ENCODE measurements around the gene CDPF1. TPM values are rescaled to one million over a fixed set of nuclear protein-coding genes. Genes with fewer than 3 reads are reported as not detected.

CDPF1 gene
- polyA plus RNA-seq, 2 of the 4 experiments (the other 2 are of a cell fraction), result 8.9 to 9.6 TPM

GRCh38 chr22:46272762-46273431 lies 22.8 kb upstream of the CDPF1 start:
- ATAC-seq (no peak), DNase-seq (ENCODE audit: low read depth in 1 of 2, low spot score in 1 of 2) (no peak), FAIRE-seq (no peak)
- POLR2A ChIA-PET, result no interaction called here
- Histone ChIP-seq H3K9me3 (no peaks in the 10 kb centered on the region), H3K4me1 (peaks cover 12% of the 10 kb centered on the region; the same call in 1 of the 3 replicates), H3K27ac (no peak overlapping the region), H3K4me3 (no peak overlapping the region), H3K4me2 (no peak overlapping the region)
- CTCF ChIA-PET, result no interaction called here
- TF ChIP-seq SMC3 (IDR thresholded peaks at IDR 0.05) (no peak), USF2 (IDR thresholded peaks at IDR 0.05) (no peak), ZSCAN20 (CRISPR knock-in tag; IDR thresholded peaks at IDR 0.05) (no peak), CHD2 (IDR thresholded peaks at IDR 0.05; ENCODE audit: low read length, partially characterized antibody) (no peak), RNF2 (IDR thresholded peaks at IDR 0.05; ENCODE audit: borderline replicate concordance, low read depth) (no peak), MAFK (IDR thresholded peaks at IDR 0.05; ENCODE audit: partially characterized antibody) (no peak), NPAS2 (CRISPR knock-in tag; IDR thresholded peaks at IDR 0.05; ENCODE audit: borderline replicate concordance) (no peak)
- WGBS (ENCODE audit: missing lambda C conversion rate), result 96% methylated on average over 7 of the region's 12 CpGs

- Histone ChIP-seq H3K4me1 (peaks cover 13% of the 10 kb centered on the region; the same call in 1 of the 3 replicates), H3K27ac (no peak overlapping the region), H3K4me2 (no peak overlapping the region), H3K9me3 (no peaks in the 10 kb centered on the region), H3K4me3 (no peak overlapping the region)
- TF ChIP-seq PBX3 (IDR thresholded peaks at IDR 0.05), result no peak
- TF ChIP-seq SMC3 (IDR thresholded peaks at IDR 0.05), result no peak
- TF ChIP-seq FOSL2 (IDR thresholded peaks at IDR 0.05), result no peak
- TF ChIP-seq FOSL2 (CRISPR knock-in tag; IDR thresholded peaks at IDR 0.05), result no peak
- TF ChIP-seq TFCP2L1 (CRISPR knock-in tag; IDR thresholded peaks at IDR 0.05), result no peak
- no peak for TF ChIP-seq ATOH8 (CRISPR knock-in tag; IDR thresholded peaks at IDR 0.05; ENCODE audit: low read depth)
- no peak for TF ChIP-seq CTCF (IDR thresholded peaks at IDR 0.05)
- no peak for TF ChIP-seq PHF8 (IDR thresholded peaks at IDR 0.05; ENCODE audit: borderline replicate concordance, low read depth)
- no peak for TF ChIP-seq HMGXB4 (CRISPR knock-in tag; IDR thresholded peaks at IDR 0.05; ENCODE audit: borderline replicate concordance)
- no peak for TF ChIP-seq JUNB (IDR thresholded peaks at IDR 0.05)
- TF ChIP-seq MAX (IDR thresholded peaks at IDR 0.05), result no peak
- TF ChIP-seq HOXB5 (CRISPR knock-in tag; IDR thresholded peaks at IDR 0.05), result no peak
- TF ChIP-seq ZNF302 (CRISPR knock-in tag; IDR thresholded peaks at IDR 0.05), result no peak
- TF ChIP-seq POLR2AphosphoS2 (conservative IDR thresholded peaks at IDR 0.05; ENCODE audit: low read length), result no peak
- ChIA-PET POLR2A (no interaction called here), CTCF (no interaction called here)
- FAIRE-seq (no peak), DNase-seq (ENCODE audit: low read depth in 1 of 2, low spot score in 1 of 2) (no peak), ATAC-seq (no peak)
- WGBS (ENCODE audit: missing lambda C conversion rate), result 92% methylated on average over 8 of the region's 8 CpGs
Measured at GRCh38 chr22:46272196-46272595, 22.1 kb upstream of the CDPF1 start.
